Loucy (cell line): Measurements from ENCODE around the gene MEMO1.

Experiments used
- H2AFZ ChIP-seq: fragments of 200-600 bp; sonication (generic); 2 replicates; pipeline ENCODE4 v1.6.0; 2016; ENCODE audit warnings: antibody characterized with exemption, mild to moderate bottlenecking, low read length, moderate library complexity
- H3F3A ChIP-seq: fragments of 200-600 bp; 2 replicates; pipeline ENCODE4 v1.6.0; 2016; ENCODE audit warnings: antibody characterized with exemption, low read depth, mild to moderate bottlenecking
- H3K27me3 ChIP-seq: fragments of 200-600 bp; sonication (generic); 2 replicates; pipeline ENCODE4 v1.6.1; 2014; ENCODE audit warnings: low read length, mild to moderate bottlenecking; ENCODE audit not compliant: insufficient read depth, poor library complexity, severe bottlenecking
- H3K36me3 ChIP-seq: fragments of 200-600 bp; sonication (generic); 2 replicates; pipeline ENCODE4 v1.6.1; 2016; ENCODE audit warnings: low read length; ENCODE audit not compliant: insufficient read depth
- H3K4me1 ChIP-seq: fragments of 200-600 bp; sonication (generic); 2 replicates; pipeline ENCODE4 v1.5.1; 2014; ENCODE audit warnings: low read length, mild to moderate bottlenecking; ENCODE audit not compliant: insufficient read depth, poor library complexity, severe bottlenecking
- H3K4me2 ChIP-seq: fragments of 200-600 bp; sonication (generic); 2 replicates; pipeline ENCODE4 v1.6.0; 2014; ENCODE audit warnings: antibody characterized with exemption, low read length, low read depth, mild to moderate bottlenecking; ENCODE audit not compliant: poor library complexity, severe bottlenecking
- H3K4me3 ChIP-seq: fragments of 200-600 bp; sonication (generic); 2 replicates; pipeline ENCODE4 v1.5.1; 2014; ENCODE audit warnings: low read length, mild to moderate bottlenecking, mixed read lengths; ENCODE audit not compliant: poor library complexity, severe bottlenecking
- H3K79me2 ChIP-seq: fragments of 200-600 bp; sonication (generic); 2 replicates; pipeline ENCODE4 v1.6.1; 2014; ENCODE audit warnings: low read length; ENCODE audit not compliant: insufficient read depth
- H3K9ac ChIP-seq: fragments of 200-600 bp; sonication (generic); 2 replicates; pipeline ENCODE4 v1.6.0; 2014; ENCODE audit warnings: mild to moderate bottlenecking, low read depth, low read length, moderate library complexity; ENCODE audit not compliant: poor library complexity, severe bottlenecking
- H3K9me2 ChIP-seq: fragments of 200-600 bp; sonication (generic); replicated peaks from 2 replicates; pipeline ENCODE4 v1.6.1; 2016; ENCODE audit warnings: low read depth, low read length, mixed read lengths
- H3K9me3 ChIP-seq: fragments of 200-600 bp; sonication (generic); 2 replicates; pipeline ENCODE4 v1.6.1; 2014; ENCODE audit warnings: mild to moderate bottlenecking, antibody characterized with exemption, low read length, low read depth; ENCODE audit not compliant: insufficient read depth
- H4K20me1 ChIP-seq: fragments of 200-600 bp; sonication (generic); 2 replicates; pipeline ENCODE4 v1.6.0; 2014; ENCODE audit warnings: antibody characterized with exemption, low read length, mild to moderate bottlenecking; ENCODE audit not compliant: insufficient read depth, poor library complexity, severe bottlenecking
- EZH2phosphoT487 ChIP-seq: fragments of 200-600 bp; IDR thresholded peaks from 2 replicates; pipeline ENCODE4 v1.6.1; 2018; ENCODE audit warnings: antibody characterized with exemption, mild to moderate bottlenecking, moderate library complexity, borderline replicate concordance
- TF ChIP-seq, protein P1 (sequence below): fragments of 200-600 bp; sonication (generic); conservative IDR thresholded peaks from 2 replicates; pipeline ENCODE4 v1.5.1; 2014; ENCODE audit warnings: mild to moderate bottlenecking, antibody characterized with exemption, low read length

MEMO1 gene

GRCh38 chr2:31999438-31999837 lies 11.4 kb downstream of the MEMO1 start:
- TF ChIP-seq, protein P1, sequence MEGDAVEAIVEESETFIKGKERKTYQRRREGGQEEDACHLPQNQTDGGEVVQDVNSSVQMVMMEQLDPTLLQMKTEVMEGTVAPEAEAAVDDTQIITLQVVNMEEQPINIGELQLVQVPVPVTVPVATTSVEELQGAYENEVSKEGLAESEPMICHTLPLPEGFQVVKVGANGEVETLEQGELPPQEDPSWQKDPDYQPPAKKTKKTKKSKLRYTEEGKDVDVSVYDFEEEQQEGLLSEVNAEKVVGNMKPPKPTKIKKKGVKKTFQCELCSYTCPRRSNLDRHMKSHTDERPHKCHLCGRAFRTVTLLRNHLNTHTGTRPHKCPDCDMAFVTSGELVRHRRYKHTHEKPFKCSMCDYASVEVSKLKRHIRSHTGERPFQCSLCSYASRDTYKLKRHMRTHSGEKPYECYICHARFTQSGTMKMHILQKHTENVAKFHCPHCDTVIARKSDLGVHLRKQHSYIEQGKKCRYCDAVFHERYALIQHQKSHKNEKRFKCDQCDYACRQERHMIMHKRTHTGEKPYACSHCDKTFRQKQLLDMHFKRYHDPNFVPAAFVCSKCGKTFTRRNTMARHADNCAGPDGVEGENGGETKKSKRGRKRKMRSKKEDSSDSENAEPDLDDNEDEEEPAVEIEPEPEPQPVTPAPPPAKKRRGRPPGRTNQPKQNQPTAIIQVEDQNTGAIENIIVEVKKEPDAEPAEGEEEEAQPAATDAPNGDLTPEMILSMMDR: no peak
- TF ChIP-seq EZH2phosphoT487: no peak
- Histone ChIP-seq H3K9ac (no peak overlapping the region), H4K20me1 (peaks cover 76% of the 10 kb centered on the region), H3F3A (no peaks in the 10 kb centered on the region), H2AFZ (no peak overlapping the region), H3K79me2 (peaks cover 98% of the 10 kb centered on the region), H3K27me3 (no peaks in the 10 kb centered on the region), H3K4me2 (no peak overlapping the region), H3K4me3 (no peak overlapping the region), H3K9me2 (no peaks in the 10 kb centered on the region), H3K36me3 (no peaks in the 10 kb centered on the region), H3K9me3 (no peaks in the 10 kb centered on the region), H3K4me1 (peaks cover 35% of the 10 kb centered on the region)

DNA sequence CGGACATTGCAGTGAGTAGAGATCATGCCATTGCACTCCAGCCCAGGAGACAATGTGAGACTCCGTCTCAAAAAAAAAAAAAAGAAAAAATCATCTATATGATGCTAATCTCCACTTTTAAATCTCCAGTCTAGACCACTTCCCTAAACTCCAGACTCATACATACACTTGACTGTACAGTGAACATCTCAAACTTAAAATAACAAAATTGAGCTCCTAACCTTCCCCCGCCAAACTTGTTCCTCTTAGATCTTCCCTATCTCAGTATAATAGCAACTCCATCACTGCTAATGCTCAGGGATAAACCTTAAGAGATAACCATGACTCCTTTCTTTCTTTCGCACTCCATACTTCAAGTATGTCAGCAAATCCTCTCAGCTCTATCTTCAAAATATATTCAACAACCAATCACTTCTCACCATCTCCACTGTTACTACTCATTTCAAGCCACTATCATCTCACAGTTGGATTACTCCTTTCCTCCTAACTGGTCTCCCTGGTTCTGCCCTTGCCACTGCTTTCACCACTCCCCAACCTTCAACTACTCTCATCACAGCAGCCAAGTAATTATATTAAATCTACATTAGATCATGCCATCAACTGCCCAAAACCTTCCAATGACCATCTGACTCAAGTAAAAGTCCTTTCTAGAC lies 12.0 kb downstream of the MEMO1 start:
- no peaks in the 10 kb centered on the region for H3K9me3 ChIP-seq
- peaks cover 98% of the 10 kb centered on the region for H3K79me2 ChIP-seq
- H3K4me3 ChIP-seq: no peak overlapping the region
- H2AFZ ChIP-seq: no peak overlapping the region
- peaks cover 71% of the 10 kb centered on the region for H4K20me1 ChIP-seq
- H3K9me2 ChIP-seq: no peaks in the 10 kb centered on the region
- TF ChIP-seq EZH2phosphoT487: no peak
- TF ChIP-seq, protein P1: no peak
- peaks cover 35% of the 10 kb centered on the region for H3K4me1 ChIP-seq
- no peaks in the 10 kb centered on the region for H3K36me3 ChIP-seq
- H3F3A ChIP-seq: no peaks in the 10 kb centered on the region
- no peaks in the 10 kb centered on the region for H3K27me3 ChIP-seq
- no peak overlapping the region for H3K9ac ChIP-seq
- no peak overlapping the region for H3K4me2 ChIP-seq

- Histone ChIP-seq H3F3A (no peaks in the 10 kb centered on the region), H3K27me3 (no peaks in the 10 kb centered on the region), H3K4me3 (no peak overlapping the region), H2AFZ (no peak overlapping the region), H4K20me1 (peaks cover 70% of the 10 kb centered on the region), H3K9me2 (no peaks in the 10 kb centered on the region), H3K36me3 (no peaks in the 10 kb centered on the region), H3K9me3 (no peaks in the 10 kb centered on the region), H3K9ac (no peak overlapping the region), H3K4me2 (peak overlapping the region; percentile 23), H3K4me1 (peaks cover 23% of the 10 kb centered on the region), H3K79me2 (peaks cover 98% of the 10 kb centered on the region)
- TF ChIP-seq EZH2phosphoT487: no peak
- TF ChIP-seq, protein P1: no peak
These were observed 13.2 kb downstream of the MEMO1 start for GRCh38 chr2:31997653-31998052.
